Suprapubic skin (tissue), 4 donors: ENCODE data around the gene VAMP8. TPM values are rescaled to one million over a fixed set of nuclear protein-coding genes. Genes with fewer than 3 reads are reported as not detected.

Source experiments
- DNase-seq, 2 donors: peaks; one replicate each; pipeline ENCODE4 v3.0.0-alpha.2; 2019; ENCODE audit warnings: low spot score in 2 of 2
- H3K27ac ChIP-seq: fragments of 200-600 bp; sonication (generic); one replicate; pipeline ENCODE4 v1.5.1; 2019
- H3K27me3 ChIP-seq: fragments of 200-600 bp; sonication (generic); one replicate; pipeline ENCODE4 v1.5.1; 2019
- H3K36me3 ChIP-seq: fragments of 200-600 bp; sonication (generic); one replicate; pipeline ENCODE4 v1.5.1; 2019
- H3K4me1 ChIP-seq: fragments of 200-600 bp; sonication (generic); one replicate; pipeline ENCODE4 v1.5.1; 2019
- H3K4me3 ChIP-seq: fragments of 200-600 bp; sonication (generic); one replicate; pipeline ENCODE4 v1.5.1; 2019; ENCODE audit warnings: mild to moderate bottlenecking
- H3K9me3 ChIP-seq: fragments of 200-600 bp; sonication (generic); one replicate; pipeline ENCODE4 v1.5.1; 2019
- EP300 ChIP-seq: sonication (generic); formaldehyde crosslinking; IDR thresholded peaks from one replicate; pipeline ENCODE4 v1.6.1; 2017; ENCODE audit warnings: antibody characterized with exemption
- POLR2A ChIP-seq, 2 donors: fragments of 450-650 bp; IDR thresholded peaks; one replicate each; pipeline ENCODE4 v1.6.1; 2017; ENCODE audit warnings: antibody characterized with exemption in 2 of 2, mild to moderate bottlenecking in 2 of 2, moderate library complexity in 2 of 2
- POLR2AphosphoS5 ChIP-seq, 3 donors: sonication (generic); formaldehyde crosslinking; IDR thresholded peaks; one replicate each; pipeline ENCODE4 v1.6.1; 2017; ENCODE audit warnings: antibody characterized with exemption in 3 of 3
- WGBS: methylation state at CpG from one replicate; pipeline ENCODE4 v1.1.5; 2018; 5-methylcytosine and 5-hydroxymethylcytosine counted together
- total RNA-seq, 4 donors: library from RNA; depleted of rRNA; stranded (reverse); fragments of >200 nt; gene quantifications; one replicate each; pipeline ENCODE4 v1.1.0, GENCODE V29; 2016
- TF ChIP-seq, protein P1 (sequence below), 2 donors: fragments of 200-600 bp in 1 of 2; fragments of 450-650 bp in 1 of 2; sonication (generic) in 1 of 2; IDR thresholded peaks; one replicate each; pipeline ENCODE4 v1.5.1; 2016 to 2019; ENCODE audit warnings: antibody characterized with exemption in 2 of 2, mild to moderate bottlenecking in 1 of 2, moderate library complexity in 1 of 2

Gene VAMP8
- total RNA-seq, 4 donors from 2014 or later = 85.5 to 123 (median 96.0) TPM

- Histone ChIP-seq H3K27ac (peak overlapping the region; percentile 91), H3K36me3 (no peaks in the 10 kb centered on the region), H3K27me3 (no peaks in the 10 kb centered on the region), H3K4me1 (peaks cover 65% of the 10 kb centered on the region), H3K9me3 (no peaks in the 10 kb centered on the region), H3K4me3 (peak overlapping the region; percentile 64)
- 29% methylated on average over 9 of the region's 9 CpGs for WGBS
- DNase-seq = no peak
- TF ChIP-seq EP300 (no peak), POLR2A (IDR thresholded peaks at IDR 0.05) (no peak), POLR2AphosphoS5 (IDR thresholded peaks at IDR 0.05) (peak in 2 of 3 donors; percentile 10 to 56)
- TF ChIP-seq, protein P1, sequence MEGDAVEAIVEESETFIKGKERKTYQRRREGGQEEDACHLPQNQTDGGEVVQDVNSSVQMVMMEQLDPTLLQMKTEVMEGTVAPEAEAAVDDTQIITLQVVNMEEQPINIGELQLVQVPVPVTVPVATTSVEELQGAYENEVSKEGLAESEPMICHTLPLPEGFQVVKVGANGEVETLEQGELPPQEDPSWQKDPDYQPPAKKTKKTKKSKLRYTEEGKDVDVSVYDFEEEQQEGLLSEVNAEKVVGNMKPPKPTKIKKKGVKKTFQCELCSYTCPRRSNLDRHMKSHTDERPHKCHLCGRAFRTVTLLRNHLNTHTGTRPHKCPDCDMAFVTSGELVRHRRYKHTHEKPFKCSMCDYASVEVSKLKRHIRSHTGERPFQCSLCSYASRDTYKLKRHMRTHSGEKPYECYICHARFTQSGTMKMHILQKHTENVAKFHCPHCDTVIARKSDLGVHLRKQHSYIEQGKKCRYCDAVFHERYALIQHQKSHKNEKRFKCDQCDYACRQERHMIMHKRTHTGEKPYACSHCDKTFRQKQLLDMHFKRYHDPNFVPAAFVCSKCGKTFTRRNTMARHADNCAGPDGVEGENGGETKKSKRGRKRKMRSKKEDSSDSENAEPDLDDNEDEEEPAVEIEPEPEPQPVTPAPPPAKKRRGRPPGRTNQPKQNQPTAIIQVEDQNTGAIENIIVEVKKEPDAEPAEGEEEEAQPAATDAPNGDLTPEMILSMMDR (IDR thresholded peaks at IDR 0.05) = no peak
Observed at GRCh38 chr2:85584857-85585780, 7.7 kb downstream of the VAMP8 start.

- 48% methylated on average over 1 of the region's 1 CpG for WGBS
- Histone ChIP-seq H3K36me3 (no peaks in the 10 kb centered on the region), H3K4me1 (peaks cover 68% of the 10 kb centered on the region), H3K27ac (peak overlapping the region; percentile 91), H3K27me3 (no peaks in the 10 kb centered on the region), H3K9me3 (no peaks in the 10 kb centered on the region), H3K4me3 (peak overlapping the region; percentile 64)
- TF ChIP-seq POLR2A (IDR thresholded peaks at IDR 0.05) (no peak), EP300 (no peak), POLR2AphosphoS5 (IDR thresholded peaks at IDR 0.05) (no peak)
- TF ChIP-seq, protein P1 (IDR thresholded peaks at IDR 0.05) = no peak
- DNase-seq = no peak
Observed at GRCh38 chr2:85585781-85586105, 8.4 kb downstream of the VAMP8 start.

GRCh38 chr2:85588236-85588635, 10.8 kb downstream of the VAMP8 start:
- H3K27me3 ChIP-seq = no peaks in the 10 kb centered on the region
- TF ChIP-seq EP300 = no peak
- TF ChIP-seq POLR2AphosphoS5 (IDR thresholded peaks at IDR 0.05) = no peak
- H3K27ac ChIP-seq = peak overlapping the region; percentile 84
- H3K36me3 ChIP-seq = no peaks in the 10 kb centered on the region
- 84% methylated on average over 4 of the region's 4 CpGs for WGBS
- H3K4me1 ChIP-seq = peaks cover 84% of the 10 kb centered on the region
- no peak for DNase-seq
- no peak overlapping the region for H3K4me3 ChIP-seq
- no peaks in the 10 kb centered on the region for H3K9me3 ChIP-seq

GRCh38 chr2:85588645-85589044, 11.3 kb downstream of the VAMP8 start:
- Histone ChIP-seq H3K4me3 (no peak overlapping the region), H3K27ac (peak overlapping the region; percentile 84), H3K27me3 (no peaks in the 10 kb centered on the region), H3K9me3 (no peaks in the 10 kb centered on the region), H3K4me1 (peaks cover 83% of the 10 kb centered on the region), H3K36me3 (no peaks in the 10 kb centered on the region)
- 79% methylated on average over 4 of the region's 4 CpGs for WGBS
- TF ChIP-seq, protein P1 (IDR thresholded peaks at IDR 0.05) = no peak
- no peak for DNase-seq

DNA sequence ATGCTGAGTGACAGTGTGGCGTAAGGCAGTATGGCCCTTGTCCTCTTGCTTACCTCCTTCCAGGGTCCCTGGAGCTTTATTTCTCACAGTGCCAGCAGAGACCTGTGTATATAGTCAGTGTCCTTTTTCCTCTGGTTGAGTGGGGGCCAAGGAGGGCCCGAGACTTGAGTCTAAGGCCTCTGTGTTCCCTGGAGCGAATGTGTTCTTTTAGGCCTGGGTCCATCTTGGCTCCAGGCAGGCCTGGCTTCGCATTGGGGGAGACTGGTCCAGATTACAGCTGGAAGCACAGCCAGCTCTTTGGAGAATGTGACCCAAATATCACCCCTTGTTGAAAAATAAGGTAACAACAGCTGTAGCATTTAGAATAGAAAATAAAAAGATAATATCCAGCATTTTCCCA, 11.8 kb downstream of the VAMP8 start:
- 67% methylated on average over 4 of the region's 4 CpGs for WGBS
- TF ChIP-seq POLR2AphosphoS5 (IDR thresholded peaks at IDR 0.05) (no peak), POLR2A (IDR thresholded peaks at IDR 0.05) (no peak), EP300 (no peak)
- TF ChIP-seq, protein P1 (IDR thresholded peaks at IDR 0.05) = no peak
- H3K4me3 ChIP-seq = no peak overlapping the region
- H3K27me3 ChIP-seq = no peaks in the 10 kb centered on the region
- no peak for DNase-seq
- peak overlapping the region; percentile 84 for H3K27ac ChIP-seq
- H3K9me3 ChIP-seq = no peaks in the 10 kb centered on the region
- H3K36me3 ChIP-seq = no peaks in the 10 kb centered on the region
- peaks cover 78% of the 10 kb centered on the region for H3K4me1 ChIP-seq
